ENCODE measurements around the gene EFNA2.

The EFNA2 gene

DNA sequence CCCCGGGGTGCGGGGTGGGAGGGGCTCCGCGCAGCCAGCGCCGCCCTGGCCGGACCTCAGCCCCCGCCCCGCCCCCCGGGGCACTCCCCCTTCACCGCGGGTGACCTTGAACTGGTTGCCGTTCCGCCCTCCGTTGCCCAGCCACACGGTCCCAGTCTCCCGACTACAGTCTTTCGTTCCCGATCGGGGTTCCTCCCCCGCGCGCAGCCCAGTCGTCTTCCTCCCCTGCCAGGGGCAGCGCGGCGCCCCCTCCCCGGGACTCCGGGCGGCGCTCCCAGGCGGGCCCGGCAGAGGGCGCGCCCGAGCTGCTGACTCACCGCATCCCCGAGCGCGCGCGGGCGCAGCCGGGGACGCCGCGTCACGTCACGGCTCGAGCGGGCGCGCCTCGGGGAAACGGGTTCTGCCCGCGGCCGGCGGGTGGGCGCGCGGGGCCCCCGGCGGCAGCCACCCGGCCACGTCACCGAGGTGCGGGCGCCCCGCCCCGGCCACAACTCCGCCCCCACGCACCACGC is 36.8 kb upstream of the EFNA2 start:
- in situ Hi-C loops (cut with MboI; ENCODE audit: low sequenced_read_pairs): no loop called here

DNA sequence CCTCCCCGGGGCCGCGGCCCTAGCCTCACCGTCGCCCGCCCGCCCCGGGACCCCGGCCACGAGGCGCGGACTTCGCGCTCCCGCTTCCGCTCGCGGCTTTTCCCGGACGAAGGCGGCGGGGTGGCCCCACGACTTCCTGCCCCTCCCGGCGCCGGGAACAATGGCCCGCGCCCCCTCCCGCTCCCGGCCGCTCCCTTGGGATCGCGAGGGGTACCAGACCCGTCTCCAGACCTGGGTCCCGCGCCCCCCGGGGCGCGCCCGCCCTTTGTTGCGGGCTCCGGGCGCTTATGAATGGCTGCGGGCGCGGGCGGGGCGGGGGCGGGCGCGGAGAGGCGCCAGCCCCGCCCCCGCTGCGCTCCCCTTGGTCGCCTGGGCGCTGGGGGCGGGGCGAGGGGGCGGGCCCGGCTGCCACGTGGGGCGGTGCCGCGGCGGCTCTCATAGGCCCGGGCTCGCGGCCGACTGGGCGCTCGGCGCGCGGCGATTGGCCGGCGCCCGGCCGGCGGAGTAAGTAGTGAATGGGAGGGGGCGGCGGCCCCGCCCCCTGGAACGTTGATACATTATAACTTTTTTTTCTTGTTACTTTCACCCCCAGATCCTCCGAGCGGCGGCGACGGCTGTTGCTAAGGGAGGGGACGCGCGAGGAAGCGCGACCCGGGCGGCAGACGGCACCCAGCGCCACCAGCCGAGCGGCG is 36.2 kb upstream of the EFNA2 start:
- in situ Hi-C loops (cut with MboI; ENCODE audit: low sequenced_read_pairs): no loop called here

DNA sequence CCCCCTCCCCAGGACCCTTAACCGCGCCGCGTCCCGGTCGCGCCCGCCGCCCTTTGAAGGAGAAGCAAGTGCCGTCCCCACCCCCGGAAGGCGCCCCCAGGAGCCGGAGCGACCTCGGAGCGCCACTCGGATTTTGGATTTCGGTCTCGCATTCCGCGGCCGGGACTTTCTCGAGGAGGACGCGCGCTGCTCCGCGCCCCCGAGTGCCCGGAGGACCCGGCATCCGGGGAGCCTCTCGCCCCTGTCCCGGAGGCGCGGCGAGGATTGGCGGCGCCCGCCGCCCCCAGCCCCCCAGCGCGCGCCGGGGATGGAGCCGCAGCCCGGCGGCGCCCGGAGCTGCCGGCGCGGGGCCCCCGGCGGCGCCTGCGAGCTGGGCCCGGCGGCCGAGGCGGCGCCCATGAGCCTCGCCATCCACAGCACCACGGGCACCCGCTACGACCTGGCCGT is 35.7 kb upstream of the EFNA2 start:
- in situ Hi-C loops (cut with MboI; ENCODE audit: low sequenced_read_pairs): no loop called here

DNA sequence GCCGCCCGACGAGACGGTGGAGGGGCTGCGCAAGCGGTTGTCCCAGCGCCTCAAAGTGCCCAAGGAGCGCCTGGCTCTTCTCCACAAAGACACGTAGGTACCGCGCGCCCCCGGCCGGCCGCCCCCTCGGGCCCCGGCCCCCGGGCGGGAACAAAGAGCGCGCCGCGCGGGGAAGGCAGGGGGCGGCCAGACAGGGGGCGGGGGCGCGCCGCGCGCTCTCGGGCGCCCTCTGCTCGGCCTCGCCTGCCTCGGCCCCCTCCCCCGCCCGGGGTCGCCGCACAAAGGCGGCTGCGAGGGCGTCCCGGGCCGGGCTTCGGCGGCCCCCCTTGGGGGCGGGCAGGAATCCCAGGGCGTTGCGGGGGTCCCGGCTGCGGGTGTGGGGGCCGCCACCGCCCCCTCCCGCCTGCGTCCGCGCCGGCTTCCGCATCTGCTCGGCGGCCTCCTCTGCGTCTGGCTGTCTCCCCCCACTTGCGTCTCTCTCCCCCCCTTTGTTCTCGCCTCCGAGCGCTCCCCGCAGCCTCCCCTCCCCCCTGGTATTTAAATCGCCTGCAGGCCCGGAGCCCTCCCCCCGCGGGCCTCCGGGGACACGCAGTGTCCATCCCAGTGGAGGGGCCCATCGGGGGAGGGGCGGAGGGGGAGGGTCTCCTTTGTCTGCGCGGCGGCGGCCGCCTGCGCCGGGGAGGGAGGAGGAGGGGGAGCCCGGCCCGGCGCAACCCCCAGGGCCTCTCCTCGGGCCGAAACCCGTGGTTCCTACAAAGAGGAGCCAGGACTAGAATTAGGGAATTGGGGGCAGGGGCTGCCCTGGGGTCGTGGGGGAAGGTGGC is 35.0 kb upstream of the EFNA2 start:
- in situ Hi-C loops (cut with MboI; ENCODE audit: low sequenced_read_pairs): no loop called here

DNA sequence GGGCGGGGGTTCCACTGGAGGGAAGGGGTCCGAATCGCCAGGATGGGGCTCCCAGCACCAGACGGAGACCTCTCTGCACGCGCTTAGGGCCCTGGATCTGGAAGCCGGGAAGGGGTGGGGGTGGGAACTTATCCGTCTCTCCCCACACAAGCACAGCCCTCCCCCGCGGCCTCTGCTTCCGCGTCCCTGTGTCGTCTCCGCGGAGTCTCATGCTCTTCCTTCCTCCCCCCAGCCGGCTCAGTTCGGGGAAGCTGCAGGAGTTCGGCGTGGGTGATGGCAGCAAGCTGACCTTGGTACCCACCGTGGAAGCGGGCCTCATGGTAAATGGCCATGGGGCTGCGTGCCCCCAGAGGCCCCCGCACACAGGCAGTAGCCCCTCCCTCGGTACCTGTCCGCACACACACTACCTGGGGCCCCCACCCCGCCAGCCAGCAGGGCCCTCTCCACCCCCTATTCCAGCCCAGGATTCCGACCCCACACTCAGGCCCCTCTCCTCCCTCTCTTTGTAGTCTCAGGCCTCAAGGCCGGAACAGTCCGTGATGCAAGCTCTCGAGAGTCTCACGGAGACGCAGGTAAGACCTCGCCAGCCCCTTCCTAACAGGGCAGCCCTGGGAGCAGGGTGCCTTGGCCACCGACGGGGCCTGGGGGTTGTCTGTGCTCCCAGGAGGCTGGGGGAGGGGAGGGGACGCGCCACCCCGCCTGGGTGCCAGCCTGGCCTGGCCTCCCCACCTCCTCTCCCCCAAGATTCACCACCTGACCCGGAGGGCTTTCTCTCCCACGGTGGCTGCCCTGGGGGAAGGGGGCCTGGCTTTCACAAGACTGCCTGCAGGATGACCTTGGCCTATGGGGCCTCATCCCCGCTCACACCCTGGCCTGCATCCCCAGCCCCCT is 34.1 kb upstream of the EFNA2 start:
- in situ Hi-C loops (cut with MboI; ENCODE audit: low sequenced_read_pairs): no loop called here

DNA sequence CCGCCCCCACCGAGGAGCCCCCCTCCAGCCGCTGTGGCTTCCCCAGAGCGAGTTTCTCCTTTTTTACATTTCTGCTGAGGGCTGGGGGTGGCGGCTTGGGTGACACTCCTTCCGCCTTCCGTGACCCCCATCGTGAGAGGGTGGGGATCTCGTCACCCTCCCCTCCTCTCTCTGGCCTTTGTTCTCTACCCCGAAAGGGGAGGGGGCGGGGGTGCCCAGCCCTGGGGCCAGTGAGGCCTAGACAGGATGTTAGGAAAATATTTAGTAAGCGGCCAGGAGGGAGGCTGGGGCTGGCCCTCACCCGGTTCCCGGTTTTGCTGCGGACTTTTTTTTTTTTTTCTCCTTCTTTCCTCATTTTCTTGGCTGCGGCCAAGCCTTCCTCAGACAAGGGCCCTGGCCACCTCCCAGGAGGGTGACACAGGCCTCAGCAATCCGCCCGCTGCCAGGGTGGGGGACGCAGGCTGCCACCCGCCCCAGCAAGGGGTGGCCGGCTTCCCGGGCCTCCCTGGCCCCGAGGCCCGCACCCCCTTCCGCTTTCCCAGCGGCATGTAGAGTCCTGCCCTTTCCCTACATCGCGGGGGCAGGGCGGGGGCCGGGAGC is 33.4 kb upstream of the EFNA2 start:
- in situ Hi-C loops (cut with MboI; ENCODE audit: low sequenced_read_pairs): no loop called here

DNA sequence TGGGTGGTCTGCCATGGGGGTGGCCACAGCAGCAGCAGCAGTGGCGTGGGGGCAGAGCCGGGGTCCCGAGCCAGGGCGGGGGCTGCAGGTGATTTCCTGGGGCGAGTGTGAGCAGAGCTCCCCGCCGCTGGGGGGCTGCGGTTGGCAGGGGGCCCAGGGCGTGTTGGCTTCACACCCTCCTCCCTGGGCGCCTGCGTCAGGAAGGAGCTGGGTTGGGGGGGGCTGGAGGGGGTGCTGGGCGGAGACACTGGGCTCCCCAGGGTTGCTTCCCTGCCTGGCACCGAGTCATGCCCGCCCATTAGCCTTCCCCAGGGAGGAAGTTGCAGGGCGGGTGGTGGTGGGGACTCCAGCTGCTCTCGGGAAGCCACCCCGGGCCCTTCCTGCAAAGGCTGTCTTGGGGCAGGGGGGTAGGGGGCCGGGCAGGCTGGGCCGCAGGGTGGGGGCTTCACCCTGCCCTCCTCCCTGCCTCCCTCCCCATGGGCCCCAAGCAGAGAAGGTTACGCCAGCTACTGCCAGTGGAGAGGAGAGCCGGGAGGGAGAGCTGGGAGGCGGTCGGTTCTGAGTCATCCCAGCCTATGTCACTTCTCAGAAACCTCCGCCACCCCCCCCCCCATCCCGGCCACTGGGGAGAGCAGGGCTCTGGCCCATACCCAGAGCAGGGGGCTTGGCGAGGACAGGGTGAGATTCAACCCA is 32.7 kb upstream of the EFNA2 start:
- in situ Hi-C loops (cut with MboI; ENCODE audit: low sequenced_read_pairs): no loop called here

DNA sequence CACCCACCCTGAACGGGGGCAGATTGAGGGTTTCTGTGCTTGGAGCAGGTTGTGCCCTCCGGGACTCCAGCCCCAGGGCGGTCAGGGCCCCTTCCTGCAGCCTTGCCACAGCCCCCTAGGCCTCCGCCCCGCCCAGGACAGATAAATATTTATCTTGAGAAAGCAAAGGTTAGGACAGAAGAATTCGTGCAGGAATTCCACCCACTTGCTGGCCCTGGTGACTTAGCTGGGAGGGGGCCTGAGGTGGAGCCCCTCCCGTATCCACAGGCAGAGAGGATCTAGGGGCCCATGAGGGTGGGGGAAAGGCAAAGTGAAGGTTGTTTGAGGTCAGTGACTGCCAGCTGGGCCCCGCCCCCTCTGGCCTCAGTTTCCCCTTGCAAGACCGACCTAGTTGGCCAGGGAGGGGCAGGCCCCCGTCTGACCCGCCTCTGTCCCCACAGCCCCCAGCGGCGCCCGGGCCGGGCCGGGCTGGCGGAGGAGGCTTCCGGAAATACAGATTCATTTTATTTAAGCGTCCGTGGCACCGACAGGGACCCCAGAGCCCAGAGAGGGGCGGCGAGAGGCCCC is 32.1 kb upstream of the EFNA2 start:
- in situ Hi-C loops (cut with MboI; ENCODE audit: low sequenced_read_pairs): no loop called here

DNA sequence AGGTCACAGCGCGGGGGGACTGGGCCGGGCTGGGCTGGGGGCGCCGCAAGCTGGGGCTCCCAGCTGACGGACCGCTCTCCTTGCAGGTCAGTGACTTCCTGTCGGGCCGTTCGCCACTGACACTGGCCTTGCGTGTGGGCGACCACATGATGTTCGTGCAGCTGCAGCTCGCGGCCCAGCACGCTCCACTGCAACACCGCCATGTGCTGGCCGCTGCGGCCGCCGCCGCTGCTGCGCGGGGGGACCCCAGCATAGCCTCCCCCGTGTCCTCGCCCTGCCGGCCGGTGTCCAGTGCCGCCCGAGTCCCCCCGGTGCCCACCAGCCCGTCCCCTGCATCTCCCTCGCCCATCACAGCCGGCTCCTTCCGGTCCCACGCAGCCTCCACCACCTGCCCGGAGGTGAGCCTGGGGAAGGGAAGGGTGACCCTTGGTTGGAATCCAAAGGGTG is 31.6 kb upstream of the EFNA2 start:
- in situ Hi-C loops (cut with MboI; ENCODE audit: low sequenced_read_pairs): no loop called here

DNA sequence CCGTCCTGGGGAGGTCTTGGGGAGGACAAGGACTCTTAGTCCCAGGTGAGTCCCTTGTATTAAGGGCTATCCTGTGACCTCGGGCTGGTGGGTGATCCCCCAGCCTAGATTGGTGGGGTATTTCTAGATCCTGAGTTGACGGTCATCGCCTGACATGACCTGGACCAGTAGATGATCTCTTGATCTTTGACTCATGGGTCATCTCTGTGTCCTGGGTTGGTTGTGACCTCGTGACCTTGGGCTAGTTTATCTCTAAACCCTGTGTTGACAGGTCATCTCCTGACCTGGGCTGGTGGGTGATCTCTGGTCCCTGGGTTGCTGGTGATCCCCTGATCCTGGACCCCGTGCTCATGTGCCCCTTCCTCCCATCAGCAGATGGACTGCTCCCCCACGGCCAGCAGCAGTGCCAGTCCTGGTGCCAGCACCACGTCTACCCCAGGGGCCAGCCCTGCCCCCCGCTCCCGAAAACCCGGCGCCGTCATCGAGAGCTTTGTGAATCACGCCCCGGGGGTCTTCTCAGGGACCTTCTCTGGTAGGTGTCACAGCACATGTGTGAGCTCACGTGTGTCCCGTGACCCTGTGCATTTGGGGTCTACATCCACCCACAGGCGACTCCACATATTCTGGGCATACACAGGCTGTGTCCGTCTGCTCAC is 31.0 kb upstream of the EFNA2 start:
- in situ Hi-C loops (cut with MboI; ENCODE audit: low sequenced_read_pairs): no loop called here

DNA sequence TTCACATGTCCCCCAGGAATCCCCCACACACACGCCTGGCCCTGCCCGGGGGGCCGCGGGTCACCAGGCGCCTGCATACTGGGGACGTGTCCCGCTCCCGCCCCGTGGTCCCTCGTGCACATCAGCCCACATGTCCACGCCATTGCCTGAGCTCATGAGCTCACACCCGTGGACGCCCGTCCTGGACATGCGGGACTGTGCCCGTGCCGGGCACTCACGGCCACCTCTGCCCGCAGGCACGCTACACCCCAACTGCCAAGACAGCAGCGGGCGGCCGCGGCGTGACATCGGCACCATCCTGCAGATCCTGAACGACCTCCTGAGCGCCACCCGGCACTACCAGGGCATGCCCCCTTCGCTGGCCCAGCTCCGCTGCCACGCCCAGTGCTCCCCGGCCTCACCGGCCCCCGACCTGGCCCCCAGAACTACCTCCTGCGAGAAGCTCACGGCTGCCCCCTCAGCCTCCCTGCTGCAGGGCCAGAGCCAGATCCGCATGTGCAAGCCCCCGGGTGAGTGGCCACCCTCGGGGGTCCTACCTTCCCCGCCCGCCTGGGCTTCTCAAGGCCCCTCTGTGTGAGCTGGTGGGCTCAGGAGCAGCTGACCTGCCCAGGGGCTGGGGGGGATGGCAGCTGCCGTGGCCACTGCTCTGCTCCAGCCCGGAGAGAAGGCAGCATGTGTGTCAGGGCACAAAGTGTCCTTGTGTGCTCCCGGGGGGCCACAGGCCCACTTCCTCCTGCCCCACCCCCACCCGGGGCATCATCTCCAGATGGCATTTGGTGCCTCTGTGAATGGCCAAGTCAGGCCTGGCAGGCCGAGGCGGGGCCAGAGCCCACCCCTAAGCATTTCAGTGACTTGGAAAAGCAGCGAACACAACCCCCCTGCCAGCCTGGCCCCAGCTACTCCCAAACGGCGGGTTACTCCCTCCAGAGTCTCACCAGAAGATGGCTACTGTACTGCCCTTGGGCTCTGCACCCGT is 30.2 kb upstream of the EFNA2 start:
- in situ Hi-C loops (cut with MboI; ENCODE audit: low sequenced_read_pairs): no loop called here

DNA sequence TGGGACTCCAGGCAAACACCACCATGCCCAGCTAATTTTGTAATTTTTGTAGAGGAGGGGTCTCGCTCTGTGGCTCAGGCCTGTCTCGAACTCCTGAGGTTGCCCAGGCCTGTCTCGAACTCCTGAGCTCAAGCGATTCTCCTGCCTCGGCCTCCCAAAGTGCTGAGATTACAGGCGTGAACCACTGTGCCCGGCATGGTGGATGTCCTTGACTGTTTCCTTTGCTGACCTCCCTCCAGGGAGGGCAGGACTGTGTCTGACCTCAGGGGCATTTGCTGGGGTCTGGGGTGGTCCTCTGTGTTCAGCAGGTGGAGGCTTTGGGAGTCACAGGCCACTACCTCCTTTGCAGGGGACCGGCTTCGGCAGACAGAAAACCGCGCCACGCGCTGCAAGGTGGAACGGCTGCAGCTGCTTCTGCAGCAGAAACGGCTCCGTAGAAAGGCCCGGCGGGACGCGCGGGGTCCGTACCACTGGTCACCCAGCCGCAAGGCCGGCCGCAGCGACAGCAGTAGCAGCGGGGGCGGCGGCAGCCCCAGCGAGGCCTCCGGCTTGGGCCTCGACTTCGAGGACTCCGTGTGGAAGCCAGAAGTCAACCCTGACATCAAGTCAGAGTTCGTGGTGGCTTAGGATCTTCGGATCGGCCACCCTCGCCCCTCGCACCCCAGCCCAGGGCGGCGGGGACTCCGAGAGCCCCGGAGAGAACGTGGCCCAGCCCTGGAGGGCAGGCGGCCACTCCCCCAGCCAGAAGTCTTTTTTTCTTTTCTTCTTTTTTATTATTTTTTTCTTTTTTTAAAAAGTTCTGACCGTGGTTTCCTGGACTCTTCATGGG is 28.8 kb upstream of the EFNA2 start:
- in situ Hi-C loops (cut with MboI; ENCODE audit: low sequenced_read_pairs): no loop called here

DNA sequence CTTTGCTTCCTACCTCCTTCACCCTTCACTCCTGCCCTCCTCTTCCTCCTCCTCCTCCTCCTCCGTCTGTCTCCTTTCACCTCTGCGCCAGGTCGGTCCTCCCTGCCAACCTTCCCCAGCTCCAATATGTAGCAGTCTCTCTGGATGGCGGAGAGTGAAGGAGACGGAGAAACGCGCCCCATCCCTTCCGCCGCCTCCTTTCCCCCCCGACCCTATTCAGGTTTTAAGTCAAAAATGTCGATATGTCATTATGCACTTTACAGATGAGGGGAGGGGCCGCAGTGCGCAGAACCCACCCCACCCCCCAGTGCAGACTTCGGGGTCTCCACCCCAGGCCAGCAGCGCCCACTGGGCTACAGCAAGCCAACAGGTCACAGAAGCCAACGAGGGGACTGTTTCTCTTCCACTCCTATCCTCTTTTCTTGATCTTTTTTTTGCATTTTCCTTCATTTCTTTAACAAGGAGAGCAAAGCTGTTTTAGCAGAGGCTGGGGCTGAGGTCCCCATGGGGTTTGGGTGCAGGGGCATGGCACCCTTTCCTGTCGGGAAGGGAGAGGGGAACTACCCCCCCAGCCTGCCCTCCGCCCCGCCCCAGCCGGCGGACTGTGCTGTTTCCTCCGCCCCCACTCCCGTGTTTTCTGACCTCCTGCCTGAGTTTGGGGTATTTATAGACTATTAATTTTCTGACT is 28.1 kb upstream of the EFNA2 start:
- in situ Hi-C loops (cut with MboI; ENCODE audit: low sequenced_read_pairs): no loop called here

DNA sequence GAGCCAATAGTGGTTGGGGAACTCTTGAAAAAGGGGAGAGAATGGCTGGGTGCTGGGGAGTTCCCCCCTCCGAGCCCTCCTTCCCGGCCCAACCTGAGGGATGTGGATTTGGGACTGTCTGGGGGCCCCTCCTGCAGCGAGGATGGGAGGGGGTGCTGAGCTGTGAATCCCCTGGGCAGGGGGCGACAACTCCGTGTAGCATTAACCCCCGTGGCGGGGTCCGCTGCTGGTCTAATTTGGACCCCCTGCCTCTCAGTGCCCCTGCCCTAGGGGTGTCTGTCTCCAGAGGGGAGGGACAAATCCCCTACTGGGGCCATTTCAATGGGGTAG is 27.5 kb upstream of the EFNA2 start:
- in situ Hi-C loops (cut with MboI; ENCODE audit: low sequenced_read_pairs): no loop called here

DNA sequence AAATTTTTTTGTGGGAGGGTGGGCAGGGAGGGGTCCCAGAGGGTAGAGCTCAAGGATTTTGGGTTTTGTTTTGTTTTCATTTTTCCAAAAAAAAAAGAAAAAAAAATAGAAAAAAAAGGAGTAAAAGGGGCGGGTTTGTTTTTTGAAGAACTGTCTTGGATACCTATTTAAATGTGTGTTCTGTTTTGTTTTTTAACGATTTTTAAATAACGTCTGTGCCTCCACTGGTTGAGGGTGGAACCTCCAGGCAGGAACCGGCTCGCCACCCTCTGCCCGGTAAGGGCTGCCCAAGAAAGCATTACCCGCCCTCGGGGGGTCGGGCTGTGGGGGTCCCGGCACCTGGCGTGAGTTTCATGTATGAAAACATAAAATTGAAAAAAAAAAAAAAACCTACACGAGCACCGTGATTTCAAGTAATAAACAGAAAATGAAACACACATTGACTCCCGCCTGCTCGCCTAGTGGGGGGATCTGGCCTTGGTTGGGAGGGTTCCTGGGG is 26.9 kb upstream of the EFNA2 start:
- in situ Hi-C loops (cut with MboI; ENCODE audit: low sequenced_read_pairs): no loop called here

DNA sequence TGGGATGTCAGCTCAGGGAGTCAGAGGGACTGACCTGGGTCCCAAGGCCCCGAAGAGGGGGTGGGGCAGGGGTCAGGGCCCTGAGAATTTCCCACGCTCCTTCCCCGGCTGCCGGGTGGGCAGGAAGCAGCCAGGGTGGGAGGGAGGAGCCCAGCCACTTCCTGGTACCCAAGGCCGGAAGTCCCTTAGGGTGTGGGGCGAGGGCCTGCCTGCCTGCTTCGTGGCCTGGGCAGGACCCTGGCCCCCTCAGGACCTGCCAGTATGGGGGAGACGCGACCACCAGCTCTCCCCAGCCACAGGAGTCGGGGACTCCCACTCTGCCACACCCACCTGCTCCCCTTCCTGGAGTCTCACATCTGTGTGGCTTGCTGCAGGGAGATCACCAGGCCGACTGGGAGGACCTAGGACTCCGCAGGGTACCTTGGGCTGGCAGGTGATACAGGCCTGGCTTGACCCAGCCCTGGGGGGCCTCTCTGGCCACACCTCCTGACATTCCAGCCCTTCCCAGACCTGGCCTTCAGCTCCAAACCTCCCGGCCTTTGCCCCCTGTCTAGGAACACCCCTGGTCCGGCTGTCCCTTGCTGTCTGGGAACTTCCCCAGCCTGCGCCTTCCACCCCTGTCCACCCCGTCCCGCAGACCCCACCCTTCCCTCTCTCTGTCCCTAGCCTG is 26.3 kb upstream of the EFNA2 start:
- in situ Hi-C loops (cut with MboI; ENCODE audit: low sequenced_read_pairs): no loop called here
